Liver (tissue), 9 donors: ENCODE measurements around the gene XYLB. TPM values are rescaled to one million over a fixed set of nuclear protein-coding genes. Genes with fewer than 3 reads are reported as not detected.

Experiments used
- DNase-seq: peaks from one replicate; pipeline ENCODE4 v3.0.0-alpha.2; 2017; ENCODE audit warnings: low spot score
- H3K27ac ChIP-seq, 2 donors: one replicate each; pipeline ENCODE4 v1.7.0; 2013; ENCODE audit warnings: inconsistent platforms in 2 of 2, low read length in 2 of 2, control low read depth in 1 of 2, low read depth in 1 of 2, mild to moderate bottlenecking in 1 of 2
- H3K27me3 ChIP-seq, 4 donors: one replicate each; pipeline versions ENCODE4 v1.6.1 to v1.7.0; 2013; ENCODE audit warnings: low read length in 3 of 4, inconsistent platforms in 1 of 4, mild to moderate bottlenecking in 1 of 4, moderate library complexity in 1 of 4; ENCODE audit not compliant: control insufficient read depth in 4 of 4, insufficient read depth in 4 of 4
- H3K36me3 ChIP-seq, 4 donors: one replicate each; pipeline versions ENCODE4 v1.6.1 to v1.7.0; 2013; ENCODE audit warnings: low read length in 3 of 4, mild to moderate bottlenecking in 3 of 4, low read depth in 1 of 4, moderate library complexity in 1 of 4; ENCODE audit not compliant: control insufficient read depth in 4 of 4, insufficient read depth in 3 of 4
- H3K4me1 ChIP-seq, 4 donors: one replicate each; pipeline versions ENCODE4 v1.6.1 to v1.7.0; 2013; ENCODE audit warnings: low read length in 3 of 4, mild to moderate bottlenecking in 3 of 4, moderate library complexity in 1 of 4; ENCODE audit not compliant: control insufficient read depth in 4 of 4, insufficient read depth in 4 of 4
- H3K4me3 ChIP-seq, 3 donors: one replicate each; pipeline versions ENCODE4 v1.6.1 to v1.7.0; 2013; ENCODE audit warnings: low read length in 3 of 3, control low read depth in 1 of 3, low read depth in 1 of 3, mild to moderate bottlenecking in 1 of 3
- H3K9ac ChIP-seq, 2 donors: one replicate each; pipeline ENCODE4 v1.7.0; 2013; ENCODE audit warnings: low read length in 2 of 2, mild to moderate bottlenecking in 2 of 2, moderate library complexity in 2 of 2, control low read depth in 1 of 2, low read depth in 1 of 2
- H3K9me3 ChIP-seq, 4 donors: one replicate each; pipeline versions ENCODE4 v1.6.1 to v1.7.0; 2013; ENCODE audit warnings: low read length in 3 of 4; ENCODE audit not compliant: control insufficient read depth in 4 of 4
- EGR1 ChIP-seq, 2 donors: IDR thresholded peaks; 2 replicates each; pipeline ENCODE4 v1.6.1; 2016 to 2018; ENCODE audit warnings: antibody characterized with exemption in 2 of 2, low read depth in 2 of 2
- FOXA1 ChIP-seq: IDR thresholded peaks from 2 replicates; pipeline ENCODE4 v1.6.1; 2016; ENCODE audit warnings: antibody characterized with exemption
- FOXA2 ChIP-seq: IDR thresholded peaks from 2 replicates; pipeline ENCODE4 v1.6.1; 2016; ENCODE audit warnings: antibody characterized with exemption
- GABPA ChIP-seq, 2 donors: IDR thresholded peaks in 1 of 2; conservative IDR thresholded peaks in 1 of 2; 2 replicates each; pipeline ENCODE4 v1.6.1; 2016; ENCODE audit warnings: antibody characterized with exemption in 2 of 2, mild to moderate bottlenecking in 1 of 2, moderate library complexity in 1 of 2
- HNF4A ChIP-seq, 2 donors: conservative IDR thresholded peaks; 2 replicates each; pipeline ENCODE4 v1.6.1; 2016; ENCODE audit warnings: antibody characterized with exemption in 2 of 2, mild to moderate bottlenecking in 2 of 2
- HNF4G ChIP-seq: IDR thresholded peaks from 2 replicates; pipeline ENCODE4 v1.6.1; 2016; ENCODE audit warnings: antibody characterized with exemption
- JUND ChIP-seq, 2 donors: IDR thresholded peaks; 2 replicates each; pipeline ENCODE4 v1.6.1; 2016; ENCODE audit warnings: antibody characterized with exemption in 2 of 2
- RAD21 ChIP-seq, 2 donors: IDR thresholded peaks; 2 replicates each; pipeline ENCODE4 v1.6.1; 2016; ENCODE audit warnings: antibody characterized with exemption in 2 of 2, mild to moderate bottlenecking in 2 of 2
- RXRA ChIP-seq, 2 donors: IDR thresholded peaks; 2 replicates each; pipeline ENCODE4 v1.6.1; 2017 to 2018; ENCODE audit warnings: antibody characterized with exemption in 2 of 2, mild to moderate bottlenecking in 1 of 2
- SP1 ChIP-seq: IDR thresholded peaks from 2 replicates; pipeline ENCODE4 v1.6.1; 2018; ENCODE audit warnings: antibody characterized with exemption, mild to moderate bottlenecking
- YY1 ChIP-seq: IDR thresholded peaks from 2 replicates; pipeline ENCODE4 v1.6.1; 2016; ENCODE audit warnings: antibody characterized with exemption, mild to moderate bottlenecking
- WGBS: extraction: QIAGEN DNeasy Blood & Tissue Kit; methylation state at CpG from one replicate; pipeline ENCODE4 v1.1.7; 2013; 5-methylcytosine and 5-hydroxymethylcytosine counted together
- polyA plus RNA-seq, 2 donors: library from polyadenylated mRNA; stranded (reverse) in 1 of 2; unstranded in 1 of 2; fragments of 200-250 nt in 1 of 2; fragments of >200 nt in 1 of 2; fragmentation: Nextera tagmentation in 1 of 2; extraction: Ambion mirVana in 1 of 2; gene quantifications; one replicate each; pipeline versions ENCODE4 v1.2.1 to v1.2.3, GENCODE V29; 2013 to 2015
- total RNA-seq, 2 donors: library from RNA; depleted of rRNA; stranded (reverse); fragments of >200 nt; gene quantifications; one replicate each; pipeline ENCODE4 v1.2.3, GENCODE V29; 2014
- TF ChIP-seq, protein P1 (sequence below): IDR thresholded peaks from 2 replicates; pipeline ENCODE4 v1.6.1; 2016; ENCODE audit warnings: antibody characterized with exemption
- TF ChIP-seq, protein P2 (sequence below): IDR thresholded peaks from 2 replicates; pipeline ENCODE4 v1.6.1; 2016; ENCODE audit warnings: antibody characterized with exemption
- TF ChIP-seq, protein P3 (sequence below): fragments of 150-350 bp; IDR thresholded peaks from 2 replicates; pipeline ENCODE4 v1.5.1; 2017; ENCODE audit warnings: improper control_type of control experiment, low read depth, low read length; ENCODE audit not compliant: missing input control
- TF ChIP-seq, protein P4 (sequence below): IDR thresholded peaks from 2 replicates; pipeline ENCODE4 v1.6.1; 2016; ENCODE audit warnings: antibody characterized with exemption
- donor health status: healthy.
- donor health status: healthy.
- donor health status: healthy.
- donor health status: healthy.
- donor health status: healthy.

The XYLB gene
- total and polyA plus RNA-seq, 4 donors, result 14.2 to 51.5 (median 18.0) TPM

DNA sequence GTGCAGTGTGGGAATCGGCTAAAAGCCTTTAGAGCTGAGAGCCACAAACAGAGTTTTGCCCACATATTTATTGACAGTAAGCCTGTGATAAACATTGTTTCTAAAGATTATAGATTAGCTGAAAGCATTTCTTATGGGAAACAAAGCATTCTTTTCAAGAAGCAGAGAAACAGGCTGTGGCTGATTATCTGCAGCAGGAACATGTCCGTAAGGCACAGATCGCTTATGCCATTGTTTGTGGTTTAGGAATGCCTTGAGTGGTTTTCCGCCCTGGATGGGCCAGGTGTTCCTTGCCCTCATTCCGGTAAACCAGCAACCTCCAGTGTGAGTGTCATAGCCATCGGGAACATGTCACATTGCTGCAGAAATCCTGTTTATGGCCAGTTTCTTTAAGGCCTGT lies 12.5 kb downstream of the XYLB start:
- Histone ChIP-seq H3K9ac (no peak overlapping the region), H3K4me3 (no peak overlapping the region), H3K27me3 (no peaks in the 10 kb centered on the region), H3K27ac (no peak overlapping the region), H3K36me3 (peaks cover 7 to 45% (median 34%) of the 10 kb centered on the region in 4 donors), H3K9me3 (no peaks in the 10 kb centered on the region), H3K4me1 (peaks cover 0 to 3% (median 0%) of the 10 kb centered on the region in 4 donors)
- 97% methylated on average over 6 of the region's 6 CpGs for WGBS
- DNase-seq, result no peak
- TF ChIP-seq RXRA (IDR thresholded peaks at IDR 0.05), result no peak
- no peak for TF ChIP-seq HNF4A (conservative IDR thresholded peaks at IDR 0.05)
- TF ChIP-seq, protein P1, sequence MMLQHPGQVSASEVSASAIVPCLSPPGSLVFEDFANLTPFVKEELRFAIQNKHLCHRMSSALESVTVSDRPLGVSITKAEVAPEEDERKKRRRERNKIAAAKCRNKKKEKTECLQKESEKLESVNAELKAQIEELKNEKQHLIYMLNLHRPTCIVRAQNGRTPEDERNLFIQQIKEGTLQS, result no peak
- TF ChIP-seq EGR1 (IDR thresholded peaks at IDR 0.05; ENCODE audit: low read depth in 2 of 2), result no peak
- TF ChIP-seq HNF4G, result no peak
- TF ChIP-seq YY1, result no peak

DNA sequence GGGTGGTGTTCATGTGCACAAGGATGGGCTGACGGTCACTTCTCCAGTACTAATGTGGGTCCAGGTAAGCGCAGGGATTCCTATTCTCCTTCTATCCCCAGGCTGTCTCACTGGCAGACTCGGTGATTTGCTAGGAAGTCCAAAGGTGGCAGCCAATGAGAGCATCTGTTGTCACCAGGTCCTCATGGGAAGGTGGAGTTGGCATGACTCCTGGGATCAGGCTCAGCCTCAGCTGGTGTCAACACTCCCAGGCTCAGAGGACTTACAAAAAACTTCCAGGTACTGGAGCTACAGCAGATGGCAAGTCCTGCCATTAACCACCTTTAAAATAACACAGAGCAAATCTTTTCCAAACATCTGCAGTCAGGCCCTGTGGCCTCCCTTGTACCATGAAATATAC lies 13.8 kb downstream of the XYLB start:
- no peak for DNase-seq

DNA sequence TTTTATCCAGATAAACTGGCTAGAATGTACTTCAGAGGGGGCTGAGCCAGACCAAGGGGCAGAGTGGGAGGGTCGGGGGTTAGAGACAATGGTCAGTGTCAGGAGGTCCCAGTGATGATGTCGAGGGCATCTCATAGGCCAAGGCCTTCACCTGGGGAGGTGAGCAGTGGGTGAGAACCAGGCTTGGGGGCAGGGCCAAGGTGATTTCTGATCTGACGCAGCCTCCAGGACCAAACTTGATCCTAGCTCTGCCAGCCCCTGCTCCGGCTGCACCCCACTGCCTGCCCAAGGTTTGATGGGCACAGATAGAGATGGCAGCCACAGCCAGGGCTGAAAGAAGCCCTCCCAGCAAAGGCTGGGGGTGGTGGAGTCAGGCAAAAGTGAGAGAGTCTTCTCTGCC lies 14.9 kb downstream of the XYLB start:
- 72% methylated on average over 4 of the region's 4 CpGs for WGBS
- no peak for TF ChIP-seq HNF4A (conservative IDR thresholded peaks at IDR 0.05)
- TF ChIP-seq RXRA (IDR thresholded peaks at IDR 0.05), result no peak
- TF ChIP-seq HNF4G, result no peak
- TF ChIP-seq, protein P2, sequence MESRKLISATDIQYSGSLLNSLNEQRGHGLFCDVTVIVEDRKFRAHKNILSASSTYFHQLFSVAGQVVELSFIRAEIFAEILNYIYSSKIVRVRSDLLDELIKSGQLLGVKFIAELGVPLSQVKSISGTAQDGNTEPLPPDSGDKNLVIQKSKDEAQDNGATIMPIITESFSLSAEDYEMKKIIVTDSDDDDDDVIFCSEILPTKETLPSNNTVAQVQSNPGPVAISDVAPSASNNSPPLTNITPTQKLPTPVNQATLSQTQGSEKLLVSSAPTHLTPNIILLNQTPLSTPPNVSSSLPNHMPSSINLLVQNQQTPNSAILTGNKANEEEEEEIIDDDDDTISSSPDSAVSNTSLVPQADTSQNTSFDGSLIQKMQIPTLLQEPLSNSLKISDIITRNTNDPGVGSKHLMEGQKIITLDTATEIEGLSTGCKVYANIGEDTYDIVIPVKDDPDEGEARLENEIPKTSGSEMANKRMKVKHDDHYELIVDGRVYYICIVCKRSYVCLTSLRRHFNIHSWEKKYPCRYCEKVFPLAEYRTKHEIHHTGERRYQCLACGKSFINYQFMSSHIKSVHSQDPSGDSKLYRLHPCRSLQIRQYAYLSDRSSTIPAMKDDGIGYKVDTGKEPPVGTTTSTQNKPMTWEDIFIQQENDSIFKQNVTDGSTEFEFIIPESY, result no peak
- no peak for TF ChIP-seq EGR1 (IDR thresholded peaks at IDR 0.05; ENCODE audit: low read depth in 2 of 2)
- TF ChIP-seq, protein P3, sequence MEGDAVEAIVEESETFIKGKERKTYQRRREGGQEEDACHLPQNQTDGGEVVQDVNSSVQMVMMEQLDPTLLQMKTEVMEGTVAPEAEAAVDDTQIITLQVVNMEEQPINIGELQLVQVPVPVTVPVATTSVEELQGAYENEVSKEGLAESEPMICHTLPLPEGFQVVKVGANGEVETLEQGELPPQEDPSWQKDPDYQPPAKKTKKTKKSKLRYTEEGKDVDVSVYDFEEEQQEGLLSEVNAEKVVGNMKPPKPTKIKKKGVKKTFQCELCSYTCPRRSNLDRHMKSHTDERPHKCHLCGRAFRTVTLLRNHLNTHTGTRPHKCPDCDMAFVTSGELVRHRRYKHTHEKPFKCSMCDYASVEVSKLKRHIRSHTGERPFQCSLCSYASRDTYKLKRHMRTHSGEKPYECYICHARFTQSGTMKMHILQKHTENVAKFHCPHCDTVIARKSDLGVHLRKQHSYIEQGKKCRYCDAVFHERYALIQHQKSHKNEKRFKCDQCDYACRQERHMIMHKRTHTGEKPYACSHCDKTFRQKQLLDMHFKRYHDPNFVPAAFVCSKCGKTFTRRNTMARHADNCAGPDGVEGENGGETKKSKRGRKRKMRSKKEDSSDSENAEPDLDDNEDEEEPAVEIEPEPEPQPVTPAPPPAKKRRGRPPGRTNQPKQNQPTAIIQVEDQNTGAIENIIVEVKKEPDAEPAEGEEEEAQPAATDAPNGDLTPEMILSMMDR, result no peak
- no peak for TF ChIP-seq JUND (IDR thresholded peaks at IDR 0.05)
- TF ChIP-seq GABPA (IDR thresholded peaks at IDR 0.05 in 1 of 2, conservative IDR thresholded peaks at IDR 0.05 in 1 of 2), result no peak
- TF ChIP-seq YY1, result no peak
- no peak for TF ChIP-seq FOXA2
- TF ChIP-seq SP1, result no peak
- H3K9ac ChIP-seq, result no peak overlapping the region
- H3K4me1 ChIP-seq, result no peaks in the 10 kb centered on the region
- H3K4me3 ChIP-seq, result no peak overlapping the region
- H3K36me3 ChIP-seq, result peaks cover 12 to 61% (median 50%) of the 10 kb centered on the region in 4 donors
- no peaks in the 10 kb centered on the region for H3K9me3 ChIP-seq
- no peaks in the 10 kb centered on the region for H3K27me3 ChIP-seq
- no peak overlapping the region for H3K27ac ChIP-seq
- no peak for DNase-seq

More for the DNA sequence above, 13.8 kb downstream of the XYLB start:
- no peaks in the 10 kb centered on the region for H3K4me1 ChIP-seq
- H3K9ac ChIP-seq, result no peak overlapping the region
- no peak overlapping the region for H3K27ac ChIP-seq
- H3K36me3 ChIP-seq, result peaks cover 9 to 55% (median 43%) of the 10 kb centered on the region in 4 donors
- TF ChIP-seq HNF4A (conservative IDR thresholded peaks at IDR 0.05) (peak in 1 of 2 donors; percentile 8), SP1 (no peak), FOXA1 (no peak), RAD21 (IDR thresholded peaks at IDR 0.05) (no peak), HNF4G (no peak), RXRA (IDR thresholded peaks at IDR 0.05) (no peak)
- TF ChIP-seq, protein P4, sequence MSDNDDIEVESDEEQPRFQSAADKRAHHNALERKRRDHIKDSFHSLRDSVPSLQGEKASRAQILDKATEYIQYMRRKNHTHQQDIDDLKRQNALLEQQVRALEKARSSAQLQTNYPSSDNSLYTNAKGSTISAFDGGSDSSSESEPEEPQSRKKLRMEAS, result no peak
- WGBS, result 81% methylated on average over 3 of the region's 3 CpGs
- no peak overlapping the region for H3K4me3 ChIP-seq
- no peaks in the 10 kb centered on the region for H3K9me3 ChIP-seq
- no peaks in the 10 kb centered on the region for H3K27me3 ChIP-seq
